ENCODE measurements around the gene TMEM198.

- TF ChIP-seq ZNF114 (CRISPR knock-in tag; IDR thresholded peaks at IDR 0.05) (no peak), POLR2AphosphoS5 (IDR thresholded peaks at IDR 0.05; ENCODE audit: low read depth) (no peak), EZH2 (IDR thresholded peaks at IDR 0.05; ENCODE audit: low read depth, unreplicated experiment) (no peak)
- TF ChIP-seq, protein P1, sequence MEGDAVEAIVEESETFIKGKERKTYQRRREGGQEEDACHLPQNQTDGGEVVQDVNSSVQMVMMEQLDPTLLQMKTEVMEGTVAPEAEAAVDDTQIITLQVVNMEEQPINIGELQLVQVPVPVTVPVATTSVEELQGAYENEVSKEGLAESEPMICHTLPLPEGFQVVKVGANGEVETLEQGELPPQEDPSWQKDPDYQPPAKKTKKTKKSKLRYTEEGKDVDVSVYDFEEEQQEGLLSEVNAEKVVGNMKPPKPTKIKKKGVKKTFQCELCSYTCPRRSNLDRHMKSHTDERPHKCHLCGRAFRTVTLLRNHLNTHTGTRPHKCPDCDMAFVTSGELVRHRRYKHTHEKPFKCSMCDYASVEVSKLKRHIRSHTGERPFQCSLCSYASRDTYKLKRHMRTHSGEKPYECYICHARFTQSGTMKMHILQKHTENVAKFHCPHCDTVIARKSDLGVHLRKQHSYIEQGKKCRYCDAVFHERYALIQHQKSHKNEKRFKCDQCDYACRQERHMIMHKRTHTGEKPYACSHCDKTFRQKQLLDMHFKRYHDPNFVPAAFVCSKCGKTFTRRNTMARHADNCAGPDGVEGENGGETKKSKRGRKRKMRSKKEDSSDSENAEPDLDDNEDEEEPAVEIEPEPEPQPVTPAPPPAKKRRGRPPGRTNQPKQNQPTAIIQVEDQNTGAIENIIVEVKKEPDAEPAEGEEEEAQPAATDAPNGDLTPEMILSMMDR (conservative IDR thresholded peaks at IDR 0.05; ENCODE audit: low read depth in 2 of 2): no peak
Observed at GRCh38 chr2:219533930-219534661, 9.7 kb upstream of the TMEM198 start.

Measured in GM23338 (cell line).